ENCODE measurements around the gene COQ9. TPM values are rescaled to one million over a fixed set of nuclear protein-coding genes. Genes with fewer than 3 reads are reported as not detected.

Gene COQ9
- total RNA-seq, 1 experiment from 2014 or later: 69.7 TPM

- TF ChIP-seq EZH2 (IDR thresholded peaks at IDR 0.05; ENCODE audit: borderline replicate concordance, low read depth, low read length, poor library complexity, severe bottlenecking): no peak
- TF ChIP-seq CTCF (conservative IDR thresholded peaks at IDR 0.05; ENCODE audit: low read depth, low read length): no peak
- POLR2A ChIA-PET (ENCODE audit: low non-redundant PET): no interaction called here
- no peaks in the 10 kb centered on the region for H3K27me3 ChIP-seq (replicated peaks; ENCODE audit: insufficient read depth, low read depth, low read length, poor library complexity)
- H3K9me3 ChIP-seq (ENCODE audit: low read depth, low read length, poor library complexity, severe bottlenecking): no peaks in the 10 kb centered on the region
- intact Hi-C loops (cut with micrococcal nuclease; ENCODE audit: unreplicated experiment): no loop called here
- H3K27ac ChIP-seq (ENCODE audit: low read depth, low read length, poor library complexity, severe bottlenecking): no peak within 1 kb of the TSS
- H3K36me3 ChIP-seq (ENCODE audit: insufficient read depth, low read length, poor library complexity, severe bottlenecking): no peaks in the 10 kb centered on the region
- no TSS peak for BruUV-seq (replicated peaks)
- DNase-seq (ENCODE audit: low spot score): no peak
- H3K4me3 ChIP-seq (ENCODE audit: low read depth, low read length, poor library complexity, severe bottlenecking): no peak within 1 kb of the TSS
- H3K4me1 ChIP-seq (ENCODE audit: insufficient read depth, low read length, poor library complexity, severe bottlenecking): no peaks in the 10 kb centered on the region
- CTCF ChIA-PET: interaction anchor here (0.6 kb wide), 1 partner anchor 119 kb away, joined by 4 read pairs; no protein-coding TSS in a partner anchor
Observed at GRCh38 chr16:57403965-57404817, 43.1 kb upstream of the COQ9 start, which contains the start of gene CCL17. CCL17 (plus strand) TSS chr16:57404767; CDS start chr16:57413933, 9,166 bp downstream.

GRCh38 chr16:57405097-57405496, 42.2 kb upstream of the COQ9 start:
- DNase-seq (ENCODE audit: low spot score): no peak
- Histone ChIP-seq H3K9me3 (ENCODE audit: low read depth, low read length, poor library complexity, severe bottlenecking) (no peaks in the 10 kb centered on the region), H3K4me3 (ENCODE audit: low read depth, low read length, poor library complexity, severe bottlenecking) (no peak overlapping the region), H3K27ac (ENCODE audit: low read depth, low read length, poor library complexity, severe bottlenecking) (no peak overlapping the region), H3K4me1 (ENCODE audit: insufficient read depth, low read length, poor library complexity, severe bottlenecking) (no peaks in the 10 kb centered on the region), H3K36me3 (ENCODE audit: insufficient read depth, low read length, poor library complexity, severe bottlenecking) (no peaks in the 10 kb centered on the region), H3K27me3 (replicated peaks; ENCODE audit: insufficient read depth, low read depth, low read length, poor library complexity) (no peaks in the 10 kb centered on the region)
- intact Hi-C loops (cut with micrococcal nuclease; ENCODE audit: unreplicated experiment): no loop called here
- BruUV-seq (replicated peaks): no TSS peak
- no peak for TF ChIP-seq EZH2 (IDR thresholded peaks at IDR 0.05; ENCODE audit: borderline replicate concordance, low read depth, low read length, poor library complexity, severe bottlenecking)
- no peak for TF ChIP-seq CTCF (conservative IDR thresholded peaks at IDR 0.05; ENCODE audit: low read depth, low read length)
- CTCF ChIA-PET: no interaction called here
- POLR2A ChIA-PET (ENCODE audit: low non-redundant PET): no interaction called here

GRCh38 chr16:57406881-57407280, 40.4 kb upstream of the COQ9 start:
- CTCF ChIA-PET: no interaction called here
- POLR2A ChIA-PET (ENCODE audit: low non-redundant PET): no interaction called here
- no TSS peak for BruUV-seq (replicated peaks)
- H3K4me3 ChIP-seq (ENCODE audit: low read depth, low read length, poor library complexity, severe bottlenecking): no peak overlapping the region
- intact Hi-C loops (cut with micrococcal nuclease; ENCODE audit: unreplicated experiment): no loop called here
- no peaks in the 10 kb centered on the region for H3K36me3 ChIP-seq (ENCODE audit: insufficient read depth, low read length, poor library complexity, severe bottlenecking)
- H3K9me3 ChIP-seq (ENCODE audit: low read depth, low read length, poor library complexity, severe bottlenecking): no peaks in the 10 kb centered on the region
- no peaks in the 10 kb centered on the region for H3K27me3 ChIP-seq (replicated peaks; ENCODE audit: insufficient read depth, low read depth, low read length, poor library complexity)
- H3K4me1 ChIP-seq (ENCODE audit: insufficient read depth, low read length, poor library complexity, severe bottlenecking): no peaks in the 10 kb centered on the region
- no peak for DNase-seq (ENCODE audit: low spot score)
- H3K27ac ChIP-seq (ENCODE audit: low read depth, low read length, poor library complexity, severe bottlenecking): no peak overlapping the region
- no peak for TF ChIP-seq EZH2 (IDR thresholded peaks at IDR 0.05; ENCODE audit: borderline replicate concordance, low read depth, low read length, poor library complexity, severe bottlenecking)
- no peak for TF ChIP-seq CTCF (conservative IDR thresholded peaks at IDR 0.05; ENCODE audit: low read depth, low read length)

All from A673 (cell line).